Skeletal muscle cell (primary cell): ENCODE results near the gene ASMT.
"Not testable (repeated sequence)": the region's sequence is repeated elsewhere in the genome, so short reads cannot be mapped to it uniquely, and the experiment has no call there.

Experiments used
- DNase-seq: peaks from one replicate; pipeline ENCODE4 v3.0.0-alpha.2; 2010; ENCODE audit warnings: low read depth
- H3K4me3 ChIP-seq: 2 replicates; pipeline ENCODE4 v1.5.1; 2011; ENCODE audit warnings: low read depth, mild to moderate bottlenecking, control low read depth, low read length, moderate library complexity

The ASMT gene

GRCh38 chrX:1684883-1685282 lies 70.0 kb downstream of the ASMT start:
- not testable (repeated sequence) for DNase-seq, H3K4me3 ChIP-seq

- not testable (repeated sequence) for DNase-seq, H3K4me3 ChIP-seq
Observed at GRCh38 chrX:1685444-1685880, 70.6 kb downstream of the ASMT start.

- DNase-seq: no peak
- H3K4me3 ChIP-seq: no peak overlapping the region
Observed at GRCh38 chrX:1686642-1687041, 71.8 kb downstream of the ASMT start.
